ENCODE results near the gene KANSL1L.
"Not testable (repeated sequence)": the region's sequence is repeated elsewhere in the genome, so short reads cannot be mapped to it uniquely, and the experiment has no call there.

The KANSL1L gene

DNA sequence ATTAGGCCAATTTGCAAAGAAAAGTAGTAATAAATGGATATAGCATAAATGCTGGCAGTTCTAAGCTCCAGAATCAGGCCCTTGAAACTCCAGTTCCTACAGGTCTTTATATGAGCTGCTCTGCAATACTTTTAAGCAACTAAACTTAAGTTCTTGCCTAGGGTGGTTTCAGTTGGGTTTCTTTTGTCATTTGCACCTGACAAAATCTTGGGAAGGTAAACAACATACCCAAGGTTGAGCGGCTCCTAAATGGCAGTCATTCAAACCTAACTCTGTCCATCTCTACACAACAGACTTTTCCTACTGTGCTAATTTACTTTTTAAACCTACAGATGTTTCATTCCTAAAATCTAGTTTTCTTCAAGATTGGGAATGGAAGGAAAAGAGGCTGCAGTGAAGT is 9.3 kb upstream of the KANSL1L start:
- TF ChIP-seq, protein P1, sequence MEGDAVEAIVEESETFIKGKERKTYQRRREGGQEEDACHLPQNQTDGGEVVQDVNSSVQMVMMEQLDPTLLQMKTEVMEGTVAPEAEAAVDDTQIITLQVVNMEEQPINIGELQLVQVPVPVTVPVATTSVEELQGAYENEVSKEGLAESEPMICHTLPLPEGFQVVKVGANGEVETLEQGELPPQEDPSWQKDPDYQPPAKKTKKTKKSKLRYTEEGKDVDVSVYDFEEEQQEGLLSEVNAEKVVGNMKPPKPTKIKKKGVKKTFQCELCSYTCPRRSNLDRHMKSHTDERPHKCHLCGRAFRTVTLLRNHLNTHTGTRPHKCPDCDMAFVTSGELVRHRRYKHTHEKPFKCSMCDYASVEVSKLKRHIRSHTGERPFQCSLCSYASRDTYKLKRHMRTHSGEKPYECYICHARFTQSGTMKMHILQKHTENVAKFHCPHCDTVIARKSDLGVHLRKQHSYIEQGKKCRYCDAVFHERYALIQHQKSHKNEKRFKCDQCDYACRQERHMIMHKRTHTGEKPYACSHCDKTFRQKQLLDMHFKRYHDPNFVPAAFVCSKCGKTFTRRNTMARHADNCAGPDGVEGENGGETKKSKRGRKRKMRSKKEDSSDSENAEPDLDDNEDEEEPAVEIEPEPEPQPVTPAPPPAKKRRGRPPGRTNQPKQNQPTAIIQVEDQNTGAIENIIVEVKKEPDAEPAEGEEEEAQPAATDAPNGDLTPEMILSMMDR (IDR thresholded peaks at IDR 0.05; ENCODE audit: unreplicated experiment in 3 of 3) = no peak
- peaks cover 34% of the 10 kb centered on the region for H3K9me3 Mint-ChIP-seq
- H3K4me3 Mint-ChIP-seq = no peak overlapping the region
- no peaks in the 10 kb centered on the region for H3K4me1 Mint-ChIP-seq
- H3K27ac Mint-ChIP-seq = peak overlapping the region; percentile 7 to 73 (median 40)
- H3K36me3 Mint-ChIP-seq (ENCODE audit: low read depth) = peaks cover 33% of the 10 kb centered on the region
- H3K27me3 Mint-ChIP-seq (ENCODE audit: low read depth) = peaks cover 3% of the 10 kb centered on the region

DNA sequence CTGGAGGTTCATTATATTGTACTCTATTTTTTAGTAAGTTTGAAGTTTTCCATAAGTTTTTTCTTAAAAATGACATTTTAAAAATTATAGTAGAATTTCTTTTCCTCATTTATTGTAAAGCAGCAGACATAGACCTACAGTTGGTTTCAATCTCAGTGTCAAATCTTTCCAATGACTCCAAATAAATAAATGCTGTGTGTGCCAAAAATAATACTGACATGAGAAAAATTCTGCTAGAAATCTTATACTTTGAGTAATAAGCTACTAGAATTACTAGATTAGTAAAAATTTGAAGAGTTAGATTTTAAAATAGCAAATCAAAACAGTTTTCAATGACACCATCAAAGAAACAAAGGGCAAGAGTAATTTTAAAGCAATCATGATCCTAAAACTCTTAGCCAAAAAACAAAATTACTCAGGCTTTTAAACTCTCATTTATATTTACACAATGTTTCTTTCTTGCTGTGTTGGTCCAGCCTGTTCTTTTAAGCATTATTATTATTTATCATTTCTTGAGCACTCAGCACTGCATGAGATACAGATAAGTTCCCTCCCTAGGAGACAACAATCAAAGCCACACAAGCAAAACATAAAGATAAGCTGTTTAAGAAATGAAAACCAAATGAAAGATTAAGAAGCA is 8.3 kb upstream of the KANSL1L start:
- H3K27me3 Mint-ChIP-seq (ENCODE audit: low read depth) = peaks cover 3% of the 10 kb centered on the region
- TF ChIP-seq, protein P1 (IDR thresholded peaks at IDR 0.05; ENCODE audit: unreplicated experiment in 3 of 3) = no peak
- H3K4me1 Mint-ChIP-seq = no peaks in the 10 kb centered on the region
- H3K27ac Mint-ChIP-seq = peak overlapping the region; percentile 7 to 73 (median 40)
- no peak overlapping the region for H3K4me3 Mint-ChIP-seq
- H3K36me3 Mint-ChIP-seq (ENCODE audit: low read depth) = peaks cover 23% of the 10 kb centered on the region
- peaks cover 25% of the 10 kb centered on the region for H3K9me3 Mint-ChIP-seq

GRCh38 chr2:210177769-210178168 is 6.6 kb upstream of the KANSL1L start:
- Mint-ChIP-seq H3K9me3 (peaks cover 8% of the 10 kb centered on the region), H3K36me3 (ENCODE audit: low read depth) (peaks cover 8% of the 10 kb centered on the region), H3K27me3 (ENCODE audit: low read depth) (peaks cover 3% of the 10 kb centered on the region), H3K4me1 (peaks cover 2% of the 10 kb centered on the region), H3K4me3 (no peak overlapping the region), H3K27ac (no peak overlapping the region)
- TF ChIP-seq, protein P1 (IDR thresholded peaks at IDR 0.05; ENCODE audit: unreplicated experiment in 3 of 3) = no peak

DNA sequence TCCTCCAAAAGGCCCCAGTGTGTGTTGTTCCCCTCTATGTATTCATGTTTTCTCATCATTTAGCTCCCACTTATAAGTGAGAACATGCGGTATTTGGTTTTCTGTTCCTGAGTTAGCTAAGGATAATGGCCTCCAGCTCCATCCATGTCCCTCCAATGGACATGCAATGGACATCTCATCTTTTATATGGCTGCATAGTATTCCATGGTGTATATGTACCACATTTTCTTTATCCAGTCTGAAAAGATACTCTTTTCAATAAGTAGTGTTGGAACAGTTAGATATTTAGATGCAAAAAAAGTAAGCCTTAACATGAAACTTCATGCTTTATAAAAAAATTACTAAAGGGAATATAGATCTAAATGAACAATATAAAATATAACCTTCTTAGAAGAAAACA is 5.9 kb upstream of the KANSL1L start:
- not testable (repeated sequence) for H3K4me3 Mint-ChIP-seq; H3K36me3 Mint-ChIP-seq (ENCODE audit: low read depth); H3K27me3 Mint-ChIP-seq (ENCODE audit: low read depth); H3K27ac Mint-ChIP-seq; H3K9me3 Mint-ChIP-seq; H3K4me1 Mint-ChIP-seq

- H3K4me3 Mint-ChIP-seq = no peak overlapping the region
- H3K36me3 Mint-ChIP-seq (ENCODE audit: low read depth) = no peaks in the 10 kb centered on the region
- H3K9me3 Mint-ChIP-seq = no peaks in the 10 kb centered on the region
- peaks cover 3% of the 10 kb centered on the region for H3K27me3 Mint-ChIP-seq (ENCODE audit: low read depth)
- TF ChIP-seq, protein P1 (IDR thresholded peaks at IDR 0.05; ENCODE audit: unreplicated experiment in 3 of 3) = no peak
- H3K27ac Mint-ChIP-seq = no peak overlapping the region
- H3K4me1 Mint-ChIP-seq = peaks cover 16% of the 10 kb centered on the region
These were observed 2.9 kb upstream of the KANSL1L start for GRCh38 chr2:210174086-210174485.

DNA sequence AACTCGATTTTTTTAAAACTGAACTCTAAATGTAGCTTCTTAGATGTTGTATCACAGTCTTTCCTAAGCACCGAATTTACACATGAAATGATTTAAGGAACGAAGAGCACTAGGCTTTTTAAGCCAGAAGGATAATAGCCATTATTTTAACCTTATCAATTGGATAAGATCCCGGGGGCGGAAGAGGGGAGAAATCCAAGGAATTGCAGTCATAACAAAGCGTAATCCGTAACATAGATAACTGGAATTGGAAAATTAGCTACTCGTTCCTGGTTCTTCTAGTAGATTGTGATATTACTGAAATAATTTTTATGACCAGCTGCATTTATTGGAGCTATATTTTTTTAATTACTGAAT is 988 bp upstream of the KANSL1L start:
- TF ChIP-seq, protein P1 (IDR thresholded peaks at IDR 0.05; ENCODE audit: unreplicated experiment in 3 of 3) = no peak

More for the DNA sequence above, 988 bp upstream of the KANSL1L start:
- no peaks in the 10 kb centered on the region for H3K9me3 Mint-ChIP-seq
- H3K4me1 Mint-ChIP-seq = peaks cover 28% of the 10 kb centered on the region
- H3K36me3 Mint-ChIP-seq (ENCODE audit: low read depth) = no peaks in the 10 kb centered on the region
- H3K4me3 Mint-ChIP-seq = peak overlapping the region; percentile 86 to 95 (median 92)
- peaks cover 3% of the 10 kb centered on the region for H3K27me3 Mint-ChIP-seq (ENCODE audit: low read depth)
- H3K27ac Mint-ChIP-seq = peak overlapping the region; percentile 69 to 99 (median 91)

All from nephron (organoid).